H1 (cell line): ENCODE results near the gene GJB6. TPM values are rescaled to one million over a fixed set of nuclear protein-coding genes. Genes with fewer than 3 reads are reported as not detected.

Experiments
- CTCF ChIA-PET: fragments of 300-600 bp; sonication (Branson Sonifier 250); formaldehyde crosslinking; loops from one replicate; lab custom pipeline; 2021; ENCODE audit not compliant: partially characterized antibody; lab: Charles Lee
- POLR2A ChIA-PET: fragments of 300-600 bp; sonication (Branson Sonifier 250); formaldehyde crosslinking; loops from one replicate; lab custom pipeline; 2021; ENCODE audit warnings: inconsistent platforms; ENCODE audit not compliant: partially characterized antibody; lab: Charles Lee
- DNase-seq, 2 experiments: peaks; one replicate each; pipeline versions ENCODE4 v3.0.0 to v3.0.0-alpha.2; 2010 to 2022; ENCODE audit warnings: low spot score in 2 of 2, low read depth in 1 of 2, mixed read lengths in 1 of 2
- FAIRE-seq: peaks from 2 replicates; lab custom pipeline; 2011; peaks lifted over from hg19 to GRCh38; lab: Jason Lieb, UNC
- H2AFZ ChIP-seq: 2 replicates; pipeline ENCODE4 v1.8.1; 2012; ENCODE audit warnings: low read length, inconsistent platforms
- H2AK5ac ChIP-seq: 2 replicates; pipeline ENCODE4 v1.6.1; 2013; ENCODE audit warnings: low read depth, low read length
- H2BK120ac ChIP-seq: replicated peaks from 2 replicates; pipeline ENCODE3; 2013; ENCODE audit warnings: low read depth, low read length, inconsistent platforms
- H2BK12ac ChIP-seq: 2 replicates; pipeline ENCODE4 v1.6.1; 2013; ENCODE audit warnings: low read depth, low read length
- H2BK15ac ChIP-seq: 2 replicates; pipeline ENCODE4 v1.6.1; 2013; ENCODE audit warnings: low read length
- H2BK20ac ChIP-seq: 2 replicates; pipeline ENCODE4 v1.6.1; 2013; ENCODE audit warnings: low read length
- H2BK5ac ChIP-seq: 2 replicates; pipeline ENCODE4 v1.6.1; 2013; ENCODE audit warnings: low read depth, low read length
- H3K14ac ChIP-seq: 2 replicates; pipeline ENCODE4 v1.6.1; 2013; ENCODE audit warnings: inconsistent platforms; ENCODE audit not compliant: insufficient read length
- H3K18ac ChIP-seq: 2 replicates; pipeline ENCODE4 v1.6.1; 2013; ENCODE audit warnings: low read length; ENCODE audit errors: extremely low read depth
- H3K23ac ChIP-seq: 2 replicates; pipeline ENCODE4 v1.6.1; 2013; ENCODE audit warnings: inconsistent platforms; ENCODE audit not compliant: insufficient read length
- H3K23me2 ChIP-seq: 2 replicates; pipeline ENCODE4 v1.6.1; 2013; ENCODE audit warnings: low read depth, low read length
- H3K27ac ChIP-seq: 2 replicates; pipeline ENCODE4 v1.6.1; 2011; ENCODE audit warnings: low read depth, low read length, inconsistent platforms
- H3K27me3 ChIP-seq, 4 experiments: replicated peaks in 1 of 4; 1 replicate in 1 of 4; 2 replicates in 3 of 4; pipeline versions ENCODE4 v1.6.1 to v1.8.1; 2011 to 2013; ENCODE audit warnings: low read length in 3 of 4, mild to moderate bottlenecking in 3 of 4, inconsistent platforms in 2 of 4, mixed read lengths in 2 of 4, moderate library complexity in 1 of 4; ENCODE audit not compliant: control insufficient read depth in 3 of 4, insufficient read depth in 3 of 4; ENCODE audit errors: extremely low read depth in 1 of 4
- H3K36me3 ChIP-seq, 4 experiments: 2 replicates each; pipeline versions ENCODE4 v1.6.1 to v1.8.1; 2011 to 2013; ENCODE audit warnings: mild to moderate bottlenecking in 4 of 4, low read length in 3 of 4, moderate library complexity in 2 of 4, control low read depth in 1 of 4, inconsistent platforms in 1 of 4; ENCODE audit not compliant: insufficient read depth in 4 of 4, control insufficient read depth in 2 of 4
- H3K4ac ChIP-seq: replicated peaks from 2 replicates; pipeline ENCODE3; 2013; ENCODE audit warnings: low read length, low read depth, mixed read lengths, inconsistent platforms; ENCODE audit not compliant: insufficient read length
- H3K4me1 ChIP-seq, 4 experiments: replicated peaks in 1 of 4; 1 replicate in 1 of 4; 2 replicates in 3 of 4; pipeline versions ENCODE4 v1.6.1 to v1.8.1; 2011 to 2013; ENCODE audit warnings: low read length in 3 of 4, inconsistent platforms in 2 of 4, mixed read lengths in 1 of 4; ENCODE audit not compliant: insufficient read depth in 4 of 4, control insufficient read depth in 3 of 4
- H3K4me2 ChIP-seq, 2 experiments: 2 replicates each; pipeline versions ENCODE4 v1.6.1 to v1.8.1; 2011 to 2013; ENCODE audit warnings: low read depth in 2 of 2, low read length in 2 of 2, control low read depth in 1 of 2, inconsistent platforms in 1 of 2, mild to moderate bottlenecking in 1 of 2; ENCODE audit not compliant: insufficient read depth in 1 of 2
- H3K4me3 ChIP-seq, 4 experiments: fragments of 200-600, 300-600 bp in 1 of 4; sonication (generic), shearing (Covaris generic), sonication (Bioruptor Twin) in 1 of 4; 2 replicates each; pipeline versions ENCODE4 v1.5.1 to v1.8.1; 2011 to 2016; ENCODE audit warnings: low read length in 4 of 4, low read depth in 3 of 4, control low read depth in 2 of 4, inconsistent platforms in 2 of 4, mild to moderate bottlenecking in 2 of 4, mixed read lengths in 1 of 4, moderate library complexity in 1 of 4; ENCODE audit not compliant: insufficient read depth in 2 of 4; ENCODE audit errors: extremely low read depth in 1 of 4
- H3K56ac ChIP-seq: replicated peaks from 2 replicates; pipeline ENCODE3; 2013; ENCODE audit warnings: low read depth, mild to moderate bottlenecking, mixed read lengths, low read length, inconsistent platforms; ENCODE audit not compliant: insufficient read length
- H3K79me1 ChIP-seq: 2 replicates; pipeline ENCODE4 v1.6.1; 2013; ENCODE audit warnings: low read depth, low read length, control low read depth
- H3K79me2 ChIP-seq, 2 experiments: 2 replicates each; pipeline versions ENCODE4 v1.6.1 to v1.8.1; 2012 to 2013; ENCODE audit warnings: low read length in 2 of 2, mild to moderate bottlenecking in 2 of 2, inconsistent platforms in 1 of 2; ENCODE audit not compliant: insufficient read depth in 2 of 2, control insufficient read depth in 1 of 2
- H3K9ac ChIP-seq, 4 experiments: replicated peaks in 1 of 4; 1 replicate in 1 of 4; 2 replicates in 3 of 4; pipeline versions ENCODE4 v1.6.1 to v1.8.1; 2011 to 2013; ENCODE audit warnings: low read depth in 3 of 4, low read length in 3 of 4, control low read depth in 2 of 4, mild to moderate bottlenecking in 2 of 4, moderate library complexity in 2 of 4, inconsistent platforms in 1 of 4; ENCODE audit errors: extremely low read depth in 1 of 4
- H3K9me3 ChIP-seq, 2 experiments: 2 replicates each; pipeline versions ENCODE4 v1.6.1 to v1.8.1; 2012 to 2013; ENCODE audit warnings: mild to moderate bottlenecking in 2 of 2, moderate library complexity in 2 of 2, control low read depth in 1 of 2, inconsistent platforms in 1 of 2, low read depth in 1 of 2, low read length in 1 of 2, mixed read lengths in 1 of 2; ENCODE audit not compliant: insufficient read depth in 2 of 2
- H4K20me1 ChIP-seq, 2 experiments: replicated peaks in 1 of 2; 2 replicates each; pipeline versions ENCODE3 to v1.8.1; 2011 to 2013; ENCODE audit warnings: inconsistent platforms in 2 of 2, low read length in 2 of 2, mild to moderate bottlenecking in 1 of 2; ENCODE audit not compliant: insufficient read depth in 2 of 2, control insufficient read depth in 1 of 2
- H4K5ac ChIP-seq: 2 replicates; pipeline ENCODE4 v1.6.1; 2013; ENCODE audit warnings: low read length, low read depth, mixed read lengths, inconsistent platforms; ENCODE audit not compliant: insufficient read length
- H4K8ac ChIP-seq: 2 replicates; pipeline ENCODE4 v1.8.0; 2013; ENCODE audit warnings: mild to moderate bottlenecking, moderate library complexity, low read length, inconsistent platforms; ENCODE audit not compliant: insufficient read depth; ENCODE audit errors: extremely low read depth
- H4K91ac ChIP-seq: replicated peaks from 2 replicates; pipeline ENCODE3; 2013; ENCODE audit warnings: low read length, mixed read lengths, inconsistent platforms; ENCODE audit not compliant: insufficient read length
- CTBP2 ChIP-seq: IDR thresholded peaks from 2 replicates; pipeline ENCODE4 v1.7.0; 2011; ENCODE audit warnings: borderline replicate concordance, mild to moderate bottlenecking, moderate library complexity, mixed read lengths, low read length; ENCODE audit not compliant: insufficient read depth, insufficient read length
- CTCF ChIP-seq, 3 experiments: IDR thresholded peaks; 1 replicate in 2 of 3; 2 replicates in 1 of 3; pipeline versions ENCODE4 v1.5.1 to v1.6.1; 2011; ENCODE audit warnings: low read length in 3 of 3, mild to moderate bottlenecking in 3 of 3, inconsistent platforms in 2 of 3, low read depth in 1 of 3, moderate library complexity in 1 of 3; ENCODE audit not compliant: insufficient read depth in 1 of 3; ENCODE audit errors: control extremely low read depth in 1 of 3
- EGR1 ChIP-seq: IDR thresholded peaks from 2 replicates; pipeline ENCODE4 v1.6.1; 2011; ENCODE audit warnings: low read depth, low read length, borderline replicate concordance
- EP300 ChIP-seq, 2 experiments: IDR thresholded peaks; 1 replicate in 1 of 2; 2 replicates in 1 of 2; pipeline ENCODE4 v1.6.1; 2011 to 2012; ENCODE audit warnings: low read depth in 2 of 2, low read length in 2 of 2, mild to moderate bottlenecking in 2 of 2, borderline replicate concordance in 1 of 2, inconsistent platforms in 1 of 2, moderate library complexity in 1 of 2
- KDM4A ChIP-seq: IDR thresholded peaks from one replicate; pipeline ENCODE4 v1.7.1; 2012; ENCODE audit warnings: low read depth, mild to moderate bottlenecking, moderate library complexity, low read length, inconsistent platforms; ENCODE audit not compliant: severe bottlenecking
- PHF8 ChIP-seq: fragments of 200-600 bp; sonication (generic); conservative IDR thresholded peaks from 2 replicates; pipeline ENCODE4 v1.7.1; 2012; ENCODE audit warnings: low read depth, mild to moderate bottlenecking, inconsistent platforms, low read length, moderate library complexity
- SAP30 ChIP-seq: fragments of 300-600 bp; sonication (generic); IDR thresholded peaks from 2 replicates; pipeline ENCODE4 v1.7.1; 2012; ENCODE audit warnings: low read length, moderate library complexity, mild to moderate bottlenecking, inconsistent platforms; ENCODE audit not compliant: insufficient read depth, insufficient replicate concordance
- SIN3A ChIP-seq, 2 experiments: IDR thresholded peaks in 1 of 2; conservative IDR thresholded peaks in 1 of 2; 2 replicates each; pipeline ENCODE4 v1.6.1; 2011 to 2012; ENCODE audit warnings: low read length in 2 of 2, improper control_type of control experiment in 1 of 2, low read depth in 1 of 2, mild to moderate bottlenecking in 1 of 2
- SP2 ChIP-seq: IDR thresholded peaks from 2 replicates; pipeline ENCODE4 v1.6.1; 2012; ENCODE audit warnings: mild to moderate bottlenecking, low read length, inconsistent platforms
- USF2 ChIP-seq: IDR thresholded peaks from 2 replicates; pipeline ENCODE4 v1.6.1; 2011; ENCODE audit warnings: low read length, improper control_type of control experiment
- polyA plus RNA-seq, 7 experiments: library from polyadenylated mRNA; depleted of rRNA in 3 of 7; stranded (reverse) in 5 of 7; unstranded in 2 of 7; fragments of >200 nt in 5 of 7; fragments of 200-250 nt in 2 of 7; gene quantifications; 1 replicate in 5 of 7; 2 replicates in 1 of 7; 4 replicates in 1 of 7; pipeline versions ENCODE4 v1.2.1 to v1.2.3, GENCODE V29; 2011 to 2013; ENCODE audit warnings: missing spikeins in 2 of 7, mixed read lengths in 2 of 7
- total RNA-seq: library from RNA; stranded (reverse); fragmentation: NEBNext Ultra II Directional; extraction: Animal tissue kit (Norgen Biotek cat#: 25700); gene quantifications from 2 replicates; pipeline ENCODE4 v1.2.1, GENCODE V29; 2021

The GJB6 gene
- total and polyA plus RNA-seq, 2 of the 8 experiments (the other 6 are each of a cell fraction or from before 2014, with no cell fraction given) = not detected

- no peak overlapping the region for H2AK5ac ChIP-seq
- H2BK15ac ChIP-seq = no peak overlapping the region
- H3K4ac ChIP-seq = no peak overlapping the region
- H3K9me3 ChIP-seq = no peaks in the 10 kb centered on the region
- no peak overlapping the region for H3K56ac ChIP-seq
- H3K4me1 ChIP-seq = peaks cover 0 to under 1% (median 0%) of the 10 kb centered on the region in 4 experiments; a peak in 1 of 7 replicates
- no peaks in the 10 kb centered on the region for H4K20me1 ChIP-seq
- no peak overlapping the region for H2BK120ac ChIP-seq
- no peak overlapping the region for H3K18ac ChIP-seq
- no peak overlapping the region for H2BK12ac ChIP-seq
- H2BK5ac ChIP-seq = no peak overlapping the region
- H4K8ac ChIP-seq = no peak overlapping the region
- FAIRE-seq (no peak), DNase-seq (no peak)
- H3K79me1 ChIP-seq = no peaks in the 10 kb centered on the region
- no peaks in the 10 kb centered on the region for H3K36me3 ChIP-seq
- H2BK20ac ChIP-seq = no peak overlapping the region
- H3K4me3 ChIP-seq = no peak overlapping the region
- peaks cover 0 to 3% (median 0%) of the 10 kb centered on the region in 4 experiments; a peak in 1 of 7 replicates for H3K27me3 ChIP-seq
- no peak overlapping the region for H3K9ac ChIP-seq
- no peak overlapping the region for H3K27ac ChIP-seq
- no peak overlapping the region for H3K4me2 ChIP-seq
- ChIA-PET CTCF (interaction anchor here (1.1 kb wide), 1 partner anchor 113 kb away, joined by 3 read pairs; no protein-coding TSS in a partner anchor), POLR2A (no interaction called here)
- no peak overlapping the region for H4K5ac ChIP-seq
- no peak overlapping the region for H2AFZ ChIP-seq
- no peak overlapping the region for H3K14ac ChIP-seq
- no peaks in the 10 kb centered on the region for H3K23me2 ChIP-seq
- no peak overlapping the region for H3K23ac ChIP-seq
- H3K79me2 ChIP-seq = no peaks in the 10 kb centered on the region
- no peak overlapping the region for H4K91ac ChIP-seq
- TF ChIP-seq PHF8 (no peak), EGR1 (no peak), USF2 (no peak), CTCF (IDR thresholded peaks at IDR 0.05; ENCODE audit: control extremely low read depth in 1 of 3, insufficient read depth in 1 of 3, low read depth in 1 of 3, low read length in 3 of 3) (no peak), CTBP2 (no peak), SP2 (no peak), EP300 (IDR thresholded peaks at IDR 0.05; ENCODE audit: borderline replicate concordance in 1 of 2, low read depth in 2 of 2, low read length in 2 of 2) (no peak), SIN3A (conservative IDR thresholded peaks at IDR 0.05 in 1 of 2, IDR thresholded peaks at IDR 0.05 in 1 of 2; ENCODE audit: low read depth in 1 of 2, low read length in 2 of 2) (no peak), KDM4A (no peak), SAP30 (no peak)
Observed at GRCh38 chr13:20219577-20219976, 12.5 kb downstream of the GJB6 start.
